HepG2 (cell line): ENCODE measurements around the gene MADD. TPM values are rescaled to one million over a fixed set of nuclear protein-coding genes. Genes with fewer than 3 reads are reported as not detected.

Source experiments
- AGO2 ChIP-seq: fragments of 200-400 bp; formaldehyde crosslinking; optimal IDR thresholded peaks from 2 replicates; pipeline ENCODE3; 2017; ENCODE audit warnings: mild to moderate bottlenecking, low read depth, low read length, moderate library complexity
- CBX5 ChIP-seq: sonication (generic); formaldehyde crosslinking; IDR thresholded peaks from 2 replicates; pipeline ENCODE4 v1.4.0; 2020; ENCODE audit warnings: missing genetic modification reagents, borderline replicate concordance
- HMG20A ChIP-seq: IDR thresholded peaks from 2 replicates; pipeline ENCODE4 v1.6.1; 2016; ENCODE audit warnings: borderline replicate concordance
- HNF1B ChIP-seq: sonication (generic); formaldehyde crosslinking; IDR thresholded peaks from 2 replicates; pipeline ENCODE4 v1.5.1; 2020; ENCODE audit warnings: mild to moderate bottlenecking, moderate library complexity, missing genetic modification reagents
- HOXA9 ChIP-seq: sonication (generic); formaldehyde crosslinking; IDR thresholded peaks from 2 replicates; pipeline ENCODE4 v1.8.1; 2022; ENCODE audit warnings: missing genetic modification reagents, mild to moderate bottlenecking, moderate library complexity, borderline replicate concordance
- IRX3 ChIP-seq: sonication (generic); formaldehyde crosslinking; IDR thresholded peaks from 2 replicates; pipeline ENCODE4 v1.8.1; 2023; ENCODE audit warnings: mild to moderate bottlenecking, low read depth, missing genetic modification reagents, borderline replicate concordance
- MAF1 ChIP-seq: sonication (generic); formaldehyde crosslinking; IDR thresholded peaks from 2 replicates; pipeline ENCODE4 v1.5.0; 2020; ENCODE audit warnings: missing genetic modification reagents, borderline replicate concordance
- MNT ChIP-seq: fragments of 450-650 bp; IDR thresholded peaks from 2 replicates; pipeline ENCODE4 v1.6.1; 2016
- MZF1 ChIP-seq: sonication (generic); formaldehyde crosslinking; IDR thresholded peaks from 2 replicates; pipeline ENCODE4 v1.8.1; 2023; ENCODE audit warnings: mild to moderate bottlenecking, missing genetic modification reagents, borderline replicate concordance
- NFRKB ChIP-seq: fragments of 450-650 bp; IDR thresholded peaks from 2 replicates; pipeline ENCODE4 v1.6.1; 2017
- NR2F1 ChIP-seq, 2 experiments: fragments of 450-650 bp in 1 of 2; formaldehyde crosslinking in 1 of 2; IDR thresholded peaks; 2 replicates each; pipeline versions ENCODE4 v1.5.0 to v1.6.1; 2016 to 2020; ENCODE audit warnings: mild to moderate bottlenecking in 1 of 2, missing compliant biosample characterization in 1 of 2, missing genetic modification reagents in 1 of 2, moderate library complexity in 1 of 2
- POLR2A ChIP-seq, 2 experiments: IDR thresholded peaks; 2 replicates each; pipeline ENCODE4 v1.6.1; 2011; ENCODE audit warnings: low read depth in 2 of 2, low read length in 2 of 2, mild to moderate bottlenecking in 1 of 2, moderate library complexity in 1 of 2; ENCODE audit not compliant: insufficient read depth in 1 of 2
- RCOR2 ChIP-seq: IDR thresholded peaks from 2 replicates; pipeline ENCODE4 v1.6.1; 2016; ENCODE audit warnings: missing biosample characterization, missing genetic modification reagents
- SALL1 ChIP-seq: sonication (generic); formaldehyde crosslinking; IDR thresholded peaks from 2 replicates; pipeline ENCODE4 v1.8.0; 2022; ENCODE audit warnings: mild to moderate bottlenecking, missing genetic modification reagents
- SNAPC2 ChIP-seq: sonication (generic); formaldehyde crosslinking; IDR thresholded peaks from 2 replicates; pipeline ENCODE4 v1.8.1; 2022; ENCODE audit warnings: mild to moderate bottlenecking, missing genetic modification reagents
- TRIM24 ChIP-seq: sonication (generic); formaldehyde crosslinking; IDR thresholded peaks from 2 replicates; pipeline ENCODE4 v1.8.0; 2022; ENCODE audit warnings: mild to moderate bottlenecking, missing genetic modification reagents
- ZBTB42 ChIP-seq: sonication (generic); formaldehyde crosslinking; IDR thresholded peaks from 2 replicates; pipeline ENCODE4 v1.5.0; 2020; ENCODE audit warnings: mild to moderate bottlenecking, missing genetic modification reagents
- ZFX ChIP-seq: sonication (generic); formaldehyde crosslinking; IDR thresholded peaks from 2 replicates; pipeline ENCODE4 v1.4.0; 2020; ENCODE audit warnings: mild to moderate bottlenecking, low read depth, missing genetic modification reagents, moderate library complexity
- ZNF232 ChIP-seq: sonication (generic); formaldehyde crosslinking; IDR thresholded peaks from 2 replicates; pipeline ENCODE4 v1.4.0; 2020; ENCODE audit warnings: missing genetic modification reagents, borderline replicate concordance
- ZNF292 ChIP-seq: sonication (generic); formaldehyde crosslinking; IDR thresholded peaks from 2 replicates; pipeline ENCODE4 v1.8.1; 2022; ENCODE audit warnings: mild to moderate bottlenecking, low read depth, missing genetic modification reagents, borderline replicate concordance
- ZNF652 ChIP-seq: IDR thresholded peaks from 2 replicates; pipeline ENCODE4 v1.6.1; 2016; ENCODE audit warnings: low read depth, borderline replicate concordance
- ZNF703 ChIP-seq: sonication (generic); formaldehyde crosslinking; IDR thresholded peaks from 2 replicates; pipeline ENCODE4 v1.5.1; 2020; ENCODE audit warnings: missing genetic modification reagents, mild to moderate bottlenecking, moderate library complexity, borderline replicate concordance
- ZNF788 ChIP-seq: sonication (generic); formaldehyde crosslinking; IDR thresholded peaks from 2 replicates; pipeline ENCODE4 v1.5.0; 2020; ENCODE audit warnings: mild to moderate bottlenecking, missing genetic modification reagents, borderline replicate concordance
- polyA plus RNA-seq, 8 experiments: library from polyadenylated mRNA; depleted of rRNA in 3 of 8; stranded (reverse) in 7 of 8; unstranded in 1 of 8; fragments of >200 nt; fragmentation: Illumina TruSeq in 4 of 8; extraction: Trizol in 4 of 8; gene quantifications; 2 replicates each; pipeline versions ENCODE4 v1.2.1 to v1.2.3, GENCODE V29; 2011 to 2016; ENCODE audit warnings: low read depth in 4 of 8, missing spikeins in 1 of 8, mixed read lengths in 1 of 8; ENCODE audit not compliant: insufficient read depth in 1 of 8
- total RNA-seq, 5 experiments: library from RNA; depleted of rRNA; stranded (reverse); fragments of >200 nt; fragmentation: Illumina TruSeq; extraction: Trizol; gene quantifications; 2 replicates each; pipeline ENCODE4 v1.2.3, GENCODE V29; 2016; ENCODE audit warnings: low read depth in 1 of 5
- TF ChIP-seq, protein P1 (sequence below): sonication (generic); formaldehyde crosslinking; IDR thresholded peaks from 2 replicates; pipeline ENCODE4 v1.4.0; 2020; ENCODE audit warnings: mild to moderate bottlenecking, missing genetic modification reagents, borderline replicate concordance

Gene MADD
- total and polyA plus RNA-seq, 2 of the 13 experiments (the other 11 are each of a cell fraction or from before 2014, with no cell fraction given): 18.0 to 29.2 TPM

GRCh38 chr11:47373876-47374719, 104.2 kb downstream of the MADD start (continued):
- TF ChIP-seq ZNF703 (CRISPR knock-in tag) (no peak), TRIM24 (CRISPR knock-in tag) (no peak), ZBTB42 (CRISPR knock-in tag) (no peak), ZNF292 (CRISPR knock-in tag) (no peak), SNAPC2 (CRISPR knock-in tag) (0 out of 2 replicates have a peak, but pooled peaks have one; percentile 25), CBX5 (CRISPR knock-in tag) (no peak), HMG20A (no peak), HNF1B (0 out of 2 replicates have a peak, but pooled peaks have one; percentile 19), ZNF652 (CRISPR knock-in tag) (no peak), IRX3 (CRISPR knock-in tag) (no peak), ZNF232 (no peak), MNT (no peak), POLR2A (IDR thresholded peaks at IDR 0.05; ENCODE audit: insufficient read depth in 1 of 2, low read depth in 2 of 2, low read length in 2 of 2) (no peak), RCOR2 (CRISPR knock-in tag) (no peak), MAF1 (CRISPR knock-in tag) (no peak), ZNF788 (CRISPR knock-in tag) (no peak), SALL1 (CRISPR knock-in tag) (peak; percentile 49), NFRKB (no peak), HOXA9 (CRISPR knock-in tag) (no peak), NR2F1 (CRISPR knock-in tag; IDR thresholded peaks at IDR 0.05) (no peak), AGO2 (no peak), ZFX (CRISPR knock-in tag) (peak; percentile 51), MZF1 (CRISPR knock-in tag) (no peak)
- TF ChIP-seq, protein P1, sequence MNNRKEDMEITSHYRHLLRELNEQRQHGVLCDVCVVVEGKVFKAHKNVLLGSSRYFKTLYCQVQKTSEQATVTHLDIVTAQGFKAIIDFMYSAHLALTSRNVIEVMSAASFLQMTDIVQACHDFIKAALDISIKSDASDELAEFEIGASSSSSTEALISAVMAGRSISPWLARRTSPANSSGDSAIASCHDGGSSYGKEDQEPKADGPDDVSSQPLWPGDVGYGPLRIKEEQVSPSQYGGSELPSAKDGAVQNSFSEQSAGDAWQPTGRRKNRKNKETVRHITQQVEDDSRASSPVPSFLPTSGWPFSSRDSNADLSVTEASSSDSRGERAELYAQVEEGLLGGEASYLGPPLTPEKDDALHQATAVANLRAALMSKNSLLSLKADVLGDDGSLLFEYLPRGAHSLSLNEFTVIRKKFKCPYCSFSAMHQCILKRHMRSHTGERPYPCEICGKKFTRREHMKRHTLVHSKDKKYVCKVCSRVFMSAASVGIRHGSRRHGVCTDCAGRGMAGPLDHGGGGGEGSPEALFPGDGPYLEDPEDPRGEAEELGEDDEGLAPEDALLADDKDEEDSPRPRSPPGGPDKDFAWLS (CRISPR knock-in tag): no peak
